Neural progenitor cell (in vitro differentiated cells): ENCODE results near the gene LRRC1. TPM values are rescaled to one million over a fixed set of nuclear protein-coding genes. Genes with fewer than 3 reads are reported as not detected.

ENCODE experiments used
- DNase-seq: peaks from one replicate; pipeline ENCODE4 v3.0.0-alpha.2; 2016; ENCODE audit warnings: low spot score
- H2AFZ ChIP-seq: fragments of 200-600 bp; sonication (generic); replicated peaks from 2 replicates; pipeline ENCODE4 v1.6.1; 2016; ENCODE audit warnings: antibody characterized with exemption
- H3F3A ChIP-seq: fragments of 200-600 bp; sonication (generic); 2 replicates; pipeline ENCODE4 v1.6.1; 2016; ENCODE audit warnings: antibody characterized with exemption, low read depth
- H3K27ac ChIP-seq: fragments of 200-600 bp; sonication (generic); 2 replicates; pipeline ENCODE4 v1.5.1; 2016; ENCODE audit warnings: mild to moderate bottlenecking
- H3K27me3 ChIP-seq: fragments of 200-600 bp; sonication (generic); 2 replicates; pipeline ENCODE4 v1.6.1; 2016; ENCODE audit warnings: mild to moderate bottlenecking, moderate library complexity
- H3K36me3 ChIP-seq: fragments of 200-600 bp; sonication (generic); 2 replicates; pipeline ENCODE4 v1.5.1; 2016
- H3K4me1 ChIP-seq: fragments of 200-600 bp; sonication (generic); 2 replicates; pipeline ENCODE4 v1.6.1; 2016; ENCODE audit warnings: mixed run types
- H3K4me2 ChIP-seq: fragments of 200-600 bp; sonication (generic); 2 replicates; pipeline ENCODE4 v1.6.1; 2016
- H3K4me3 ChIP-seq: fragments of 200-600 bp; sonication (generic); 2 replicates; pipeline ENCODE4 v1.5.1; 2016
- H3K79me2 ChIP-seq: fragments of 200-600 bp; sonication (generic); 2 replicates; pipeline ENCODE4 v1.6.1; 2016; ENCODE audit warnings: low read depth
- H3K9ac ChIP-seq: fragments of 200-600 bp; sonication (generic); 2 replicates; pipeline ENCODE4 v1.6.1; 2016
- H3K9me3 ChIP-seq: fragments of 200-600 bp; sonication (generic); 2 replicates; pipeline ENCODE4 v1.5.1; 2016; ENCODE audit warnings: low read depth
- H4K20me1 ChIP-seq: fragments of 200-600 bp; sonication (generic); 2 replicates; pipeline ENCODE4 v1.6.1; 2016; ENCODE audit warnings: low read depth
- H3K27ac Mint-ChIP-seq: 3 replicates; pipeline ENCODE4 v1.8.0; 2021; ENCODE audit warnings: mixed read lengths
- H3K27me3 Mint-ChIP-seq: 2 replicates; pipeline ENCODE4 v1.8.0; 2022; ENCODE audit warnings: low read depth, mild to moderate bottlenecking, inconsistent platforms, moderate library complexity, mixed read lengths; ENCODE audit not compliant: insufficient read depth
- H3K36me3 Mint-ChIP-seq: 3 replicates; pipeline ENCODE4 v1.8.0; 2021; ENCODE audit warnings: mixed read lengths
- H3K4me1 Mint-ChIP-seq: 3 replicates; pipeline ENCODE4 v1.8.0; 2021; ENCODE audit warnings: mixed read lengths
- H3K4me3 Mint-ChIP-seq: 3 replicates; pipeline ENCODE4 v1.8.0; 2021; ENCODE audit warnings: mild to moderate bottlenecking, moderate library complexity, mixed read lengths
- H3K9me3 Mint-ChIP-seq: 3 replicates; pipeline ENCODE4 v1.8.0; 2020; ENCODE audit warnings: mixed read lengths
- EZH2 ChIP-seq: fragments of 200-600 bp; sonication (generic); IDR thresholded peaks from 2 replicates; pipeline ENCODE4 v1.6.1; 2017; ENCODE audit warnings: antibody characterized with exemption, mild to moderate bottlenecking, moderate library complexity
- EZH2phosphoT487 ChIP-seq: fragments of 200-600 bp; sonication (generic); IDR thresholded peaks from 2 replicates; pipeline ENCODE4 v1.6.1; 2017; ENCODE audit warnings: antibody characterized with exemption
- total RNA-seq: library from RNA; depleted of rRNA; stranded (reverse); fragments of >200 nt; gene quantifications from 2 replicates; pipeline ENCODE4 v1.2.3, GENCODE V29; 2015; ENCODE audit warnings: low replicate concordance
- TF ChIP-seq, protein P1 (sequence below): fragments of 200-600 bp; sonication (generic); IDR thresholded peaks from 2 replicates; pipeline ENCODE4 v1.5.1; 2017; ENCODE audit warnings: antibody characterized with exemption, mild to moderate bottlenecking

Gene LRRC1
- total RNA-seq, 1 donor from 2014 or later, result 14.0 TPM

DNA sequence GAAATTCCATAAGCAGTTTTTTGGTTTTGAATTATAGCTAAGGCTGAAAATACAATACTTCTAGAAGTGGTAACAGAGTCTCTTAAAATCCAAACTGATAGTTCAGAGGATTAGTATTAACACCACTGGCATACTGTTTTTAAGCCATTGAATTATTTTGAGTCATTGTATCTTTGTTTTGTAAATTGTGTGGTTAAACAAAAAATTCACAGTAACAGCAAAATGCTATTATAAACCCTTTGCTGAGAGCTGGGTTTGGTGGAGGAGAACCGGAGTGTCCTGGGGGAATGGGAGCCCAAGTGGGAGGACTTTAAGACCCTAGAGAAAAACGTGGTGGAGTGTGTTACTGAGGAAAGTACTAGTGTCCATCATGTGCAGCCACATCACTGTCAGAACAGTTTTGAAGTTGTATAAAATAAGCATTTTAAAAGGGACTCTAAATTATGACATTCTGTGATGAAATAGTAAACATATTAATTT lies 125.1 kb downstream of the LRRC1 start:
- H3K27me3 ChIP-seq, result no peaks in the 10 kb centered on the region
- H3K36me3 ChIP-seq, result no peaks in the 10 kb centered on the region
- TF ChIP-seq EZH2phosphoT487, result no peak
- TF ChIP-seq, protein P1, sequence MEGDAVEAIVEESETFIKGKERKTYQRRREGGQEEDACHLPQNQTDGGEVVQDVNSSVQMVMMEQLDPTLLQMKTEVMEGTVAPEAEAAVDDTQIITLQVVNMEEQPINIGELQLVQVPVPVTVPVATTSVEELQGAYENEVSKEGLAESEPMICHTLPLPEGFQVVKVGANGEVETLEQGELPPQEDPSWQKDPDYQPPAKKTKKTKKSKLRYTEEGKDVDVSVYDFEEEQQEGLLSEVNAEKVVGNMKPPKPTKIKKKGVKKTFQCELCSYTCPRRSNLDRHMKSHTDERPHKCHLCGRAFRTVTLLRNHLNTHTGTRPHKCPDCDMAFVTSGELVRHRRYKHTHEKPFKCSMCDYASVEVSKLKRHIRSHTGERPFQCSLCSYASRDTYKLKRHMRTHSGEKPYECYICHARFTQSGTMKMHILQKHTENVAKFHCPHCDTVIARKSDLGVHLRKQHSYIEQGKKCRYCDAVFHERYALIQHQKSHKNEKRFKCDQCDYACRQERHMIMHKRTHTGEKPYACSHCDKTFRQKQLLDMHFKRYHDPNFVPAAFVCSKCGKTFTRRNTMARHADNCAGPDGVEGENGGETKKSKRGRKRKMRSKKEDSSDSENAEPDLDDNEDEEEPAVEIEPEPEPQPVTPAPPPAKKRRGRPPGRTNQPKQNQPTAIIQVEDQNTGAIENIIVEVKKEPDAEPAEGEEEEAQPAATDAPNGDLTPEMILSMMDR, result no peak
- no peak for TF ChIP-seq EZH2
- H3K79me2 ChIP-seq, result no peaks in the 10 kb centered on the region
- H3F3A ChIP-seq, result no peaks in the 10 kb centered on the region
- no peak overlapping the region for H3K9ac ChIP-seq
- Mint-ChIP-seq H3K4me1 (peaks cover 4% of the 10 kb centered on the region), H3K27me3 (no peaks in the 10 kb centered on the region), H3K9me3 (no peaks in the 10 kb centered on the region), H3K4me3 (no peak overlapping the region), H3K27ac (no peak overlapping the region), H3K36me3 (peaks cover 14% of the 10 kb centered on the region)
- DNase-seq, result no peak
- H3K4me2 ChIP-seq, result no peak overlapping the region
- no peaks in the 10 kb centered on the region for H3K9me3 ChIP-seq
- H3K4me1 ChIP-seq, result no peaks in the 10 kb centered on the region
- no peak overlapping the region for H3K27ac ChIP-seq
- H3K4me3 ChIP-seq, result no peak overlapping the region
- no peak overlapping the region for H2AFZ ChIP-seq
- H4K20me1 ChIP-seq, result no peaks in the 10 kb centered on the region

DNA sequence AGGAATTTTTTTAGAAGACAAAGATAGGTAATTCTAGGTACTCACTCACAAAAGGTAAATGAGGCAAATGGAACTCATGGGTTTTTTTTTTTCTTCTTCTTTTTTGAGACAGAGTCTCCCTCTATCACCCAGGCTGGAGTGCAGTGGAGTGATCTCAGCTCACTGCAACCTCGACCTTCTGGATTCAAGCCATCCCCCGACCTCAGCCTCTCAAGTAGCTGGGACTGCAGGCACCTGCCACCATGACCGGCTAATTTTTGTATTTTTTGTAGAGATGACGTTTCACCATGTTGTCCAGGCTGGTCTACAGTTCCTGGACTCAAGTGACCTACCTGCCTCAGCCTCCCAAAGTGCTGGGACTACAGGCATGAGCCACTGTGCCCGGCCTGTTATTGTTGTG lies 126.1 kb downstream of the LRRC1 start:
- no peaks in the 10 kb centered on the region for H3K9me3 ChIP-seq
- no peak overlapping the region for H2AFZ ChIP-seq
- H3K36me3 Mint-ChIP-seq, result peaks cover 13% of the 10 kb centered on the region
- H3K79me2 ChIP-seq, result no peaks in the 10 kb centered on the region
- H3K27ac Mint-ChIP-seq, result no peak overlapping the region
- TF ChIP-seq, protein P1, result no peak
- TF ChIP-seq EZH2, result no peak
- no peak for TF ChIP-seq EZH2phosphoT487
- H3K4me3 ChIP-seq, result no peak overlapping the region
- no peaks in the 10 kb centered on the region for H4K20me1 ChIP-seq
- H3K36me3 ChIP-seq, result no peaks in the 10 kb centered on the region
- H3K27ac ChIP-seq, result no peak overlapping the region
- H3K4me1 ChIP-seq, result no peaks in the 10 kb centered on the region
- H3K4me1 Mint-ChIP-seq, result peaks cover 4% of the 10 kb centered on the region
- H3K9ac ChIP-seq, result no peak overlapping the region
- H3K9me3 Mint-ChIP-seq, result no peaks in the 10 kb centered on the region
- no peak overlapping the region for H3K4me3 Mint-ChIP-seq
- H3K4me2 ChIP-seq, result no peak overlapping the region
- no peaks in the 10 kb centered on the region for H3F3A ChIP-seq
- no peaks in the 10 kb centered on the region for H3K27me3 Mint-ChIP-seq
- no peak for DNase-seq
- H3K27me3 ChIP-seq, result no peaks in the 10 kb centered on the region

DNA sequence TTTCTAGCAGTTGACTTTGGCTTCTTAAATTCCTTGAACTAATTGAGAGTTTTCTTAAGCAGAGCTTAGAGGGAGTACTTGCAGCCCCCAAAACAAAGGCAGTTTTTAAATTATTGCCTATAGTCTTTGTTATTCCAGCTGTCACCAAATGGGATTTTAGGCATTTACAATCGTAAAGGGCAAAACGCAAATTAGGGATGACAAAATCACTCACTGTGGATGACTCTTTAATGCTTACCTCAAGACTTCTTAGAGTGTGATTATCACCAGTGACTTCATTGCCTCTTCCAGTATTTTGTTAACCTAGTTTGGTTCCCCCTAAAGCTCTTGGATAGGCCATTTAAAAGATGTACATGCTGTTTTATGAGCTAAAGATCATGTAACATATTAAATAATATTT lies 126.8 kb downstream of the LRRC1 start:
- Histone ChIP-seq H3K27ac (no peak overlapping the region), H3F3A (no peaks in the 10 kb centered on the region), H4K20me1 (no peaks in the 10 kb centered on the region), H3K27me3 (no peaks in the 10 kb centered on the region), H3K4me1 (no peaks in the 10 kb centered on the region), H3K36me3 (no peaks in the 10 kb centered on the region), H3K79me2 (no peaks in the 10 kb centered on the region), H3K9ac (no peak overlapping the region), H3K4me2 (no peak overlapping the region), H3K9me3 (no peaks in the 10 kb centered on the region), H2AFZ (no peak overlapping the region), H3K4me3 (no peak overlapping the region)
- Mint-ChIP-seq H3K4me1 (peaks cover 4% of the 10 kb centered on the region), H3K27ac (no peak overlapping the region), H3K9me3 (no peaks in the 10 kb centered on the region), H3K36me3 (peaks cover 13% of the 10 kb centered on the region), H3K27me3 (no peaks in the 10 kb centered on the region), H3K4me3 (no peak overlapping the region)
- DNase-seq, result no peak
- TF ChIP-seq EZH2, result no peak
- no peak for TF ChIP-seq EZH2phosphoT487
- TF ChIP-seq, protein P1, result no peak
